H1 (cell line): ENCODE data around the gene DOCK9. TPM values are rescaled to one million over a fixed set of nuclear protein-coding genes. Genes with fewer than 3 reads are reported as not detected.

Experiments
- CTCF ChIA-PET: fragments of 300-600 bp; sonication (Branson Sonifier 250); formaldehyde crosslinking; loops from one replicate; lab custom pipeline; 2021; ENCODE audit not compliant: partially characterized antibody; lab: Charles Lee
- POLR2A ChIA-PET: fragments of 300-600 bp; sonication (Branson Sonifier 250); formaldehyde crosslinking; loops from one replicate; lab custom pipeline; 2021; ENCODE audit warnings: inconsistent platforms; ENCODE audit not compliant: partially characterized antibody; lab: Charles Lee
- DNase-seq, 2 experiments: peaks; one replicate each; pipeline versions ENCODE4 v3.0.0 to v3.0.0-alpha.2; 2010 to 2022; ENCODE audit warnings: low spot score in 2 of 2, low read depth in 1 of 2, mixed read lengths in 1 of 2
- FAIRE-seq: peaks from 2 replicates; lab custom pipeline; 2011; peaks lifted over from hg19 to GRCh38; lab: Jason Lieb, UNC
- H2AFZ ChIP-seq: 2 replicates; pipeline ENCODE4 v1.8.1; 2012; ENCODE audit warnings: low read length, inconsistent platforms
- H2AK5ac ChIP-seq: 2 replicates; pipeline ENCODE4 v1.6.1; 2013; ENCODE audit warnings: low read depth, low read length
- H2BK120ac ChIP-seq: replicated peaks from 2 replicates; pipeline ENCODE3; 2013; ENCODE audit warnings: low read depth, low read length, inconsistent platforms
- H2BK12ac ChIP-seq: 2 replicates; pipeline ENCODE4 v1.6.1; 2013; ENCODE audit warnings: low read depth, low read length
- H2BK15ac ChIP-seq: 2 replicates; pipeline ENCODE4 v1.6.1; 2013; ENCODE audit warnings: low read length
- H2BK20ac ChIP-seq: 2 replicates; pipeline ENCODE4 v1.6.1; 2013; ENCODE audit warnings: low read length
- H2BK5ac ChIP-seq: 2 replicates; pipeline ENCODE4 v1.6.1; 2013; ENCODE audit warnings: low read depth, low read length
- H3K14ac ChIP-seq: 2 replicates; pipeline ENCODE4 v1.6.1; 2013; ENCODE audit warnings: inconsistent platforms; ENCODE audit not compliant: insufficient read length
- H3K18ac ChIP-seq: 2 replicates; pipeline ENCODE4 v1.6.1; 2013; ENCODE audit warnings: low read length; ENCODE audit errors: extremely low read depth
- H3K23ac ChIP-seq: 2 replicates; pipeline ENCODE4 v1.6.1; 2013; ENCODE audit warnings: inconsistent platforms; ENCODE audit not compliant: insufficient read length
- H3K23me2 ChIP-seq: 2 replicates; pipeline ENCODE4 v1.6.1; 2013; ENCODE audit warnings: low read depth, low read length
- H3K27ac ChIP-seq: 2 replicates; pipeline ENCODE4 v1.6.1; 2011; ENCODE audit warnings: low read depth, low read length, inconsistent platforms
- H3K27me3 ChIP-seq, 4 experiments: replicated peaks in 1 of 4; 1 replicate in 1 of 4; 2 replicates in 3 of 4; pipeline versions ENCODE4 v1.6.1 to v1.8.1; 2011 to 2013; ENCODE audit warnings: low read length in 3 of 4, mild to moderate bottlenecking in 3 of 4, inconsistent platforms in 2 of 4, mixed read lengths in 2 of 4, moderate library complexity in 1 of 4; ENCODE audit not compliant: control insufficient read depth in 3 of 4, insufficient read depth in 3 of 4; ENCODE audit errors: extremely low read depth in 1 of 4
- H3K36me3 ChIP-seq, 4 experiments: 2 replicates each; pipeline versions ENCODE4 v1.6.1 to v1.8.1; 2011 to 2013; ENCODE audit warnings: mild to moderate bottlenecking in 4 of 4, low read length in 3 of 4, moderate library complexity in 2 of 4, control low read depth in 1 of 4, inconsistent platforms in 1 of 4; ENCODE audit not compliant: insufficient read depth in 4 of 4, control insufficient read depth in 2 of 4
- H3K4ac ChIP-seq: replicated peaks from 2 replicates; pipeline ENCODE3; 2013; ENCODE audit warnings: low read length, low read depth, mixed read lengths, inconsistent platforms; ENCODE audit not compliant: insufficient read length
- H3K4me1 ChIP-seq, 4 experiments: replicated peaks in 1 of 4; 1 replicate in 1 of 4; 2 replicates in 3 of 4; pipeline versions ENCODE4 v1.6.1 to v1.8.1; 2011 to 2013; ENCODE audit warnings: low read length in 3 of 4, inconsistent platforms in 2 of 4, mixed read lengths in 1 of 4; ENCODE audit not compliant: insufficient read depth in 4 of 4, control insufficient read depth in 3 of 4
- H3K4me2 ChIP-seq, 2 experiments: 2 replicates each; pipeline versions ENCODE4 v1.6.1 to v1.8.1; 2011 to 2013; ENCODE audit warnings: low read depth in 2 of 2, low read length in 2 of 2, control low read depth in 1 of 2, inconsistent platforms in 1 of 2, mild to moderate bottlenecking in 1 of 2; ENCODE audit not compliant: insufficient read depth in 1 of 2
- H3K4me3 ChIP-seq, 4 experiments: fragments of 200-600, 300-600 bp in 1 of 4; sonication (generic), shearing (Covaris generic), sonication (Bioruptor Twin) in 1 of 4; 2 replicates each; pipeline versions ENCODE4 v1.5.1 to v1.8.1; 2011 to 2016; ENCODE audit warnings: low read length in 4 of 4, low read depth in 3 of 4, control low read depth in 2 of 4, inconsistent platforms in 2 of 4, mild to moderate bottlenecking in 2 of 4, mixed read lengths in 1 of 4, moderate library complexity in 1 of 4; ENCODE audit not compliant: insufficient read depth in 2 of 4; ENCODE audit errors: extremely low read depth in 1 of 4
- H3K56ac ChIP-seq: replicated peaks from 2 replicates; pipeline ENCODE3; 2013; ENCODE audit warnings: low read depth, mild to moderate bottlenecking, mixed read lengths, low read length, inconsistent platforms; ENCODE audit not compliant: insufficient read length
- H3K79me1 ChIP-seq: 2 replicates; pipeline ENCODE4 v1.6.1; 2013; ENCODE audit warnings: low read depth, low read length, control low read depth
- H3K79me2 ChIP-seq, 2 experiments: 2 replicates each; pipeline versions ENCODE4 v1.6.1 to v1.8.1; 2012 to 2013; ENCODE audit warnings: low read length in 2 of 2, mild to moderate bottlenecking in 2 of 2, inconsistent platforms in 1 of 2; ENCODE audit not compliant: insufficient read depth in 2 of 2, control insufficient read depth in 1 of 2
- H3K9ac ChIP-seq, 4 experiments: replicated peaks in 1 of 4; 1 replicate in 1 of 4; 2 replicates in 3 of 4; pipeline versions ENCODE4 v1.6.1 to v1.8.1; 2011 to 2013; ENCODE audit warnings: low read depth in 3 of 4, low read length in 3 of 4, control low read depth in 2 of 4, mild to moderate bottlenecking in 2 of 4, moderate library complexity in 2 of 4, inconsistent platforms in 1 of 4; ENCODE audit errors: extremely low read depth in 1 of 4
- H3K9me3 ChIP-seq, 2 experiments: 2 replicates each; pipeline versions ENCODE4 v1.6.1 to v1.8.1; 2012 to 2013; ENCODE audit warnings: mild to moderate bottlenecking in 2 of 2, moderate library complexity in 2 of 2, control low read depth in 1 of 2, inconsistent platforms in 1 of 2, low read depth in 1 of 2, low read length in 1 of 2, mixed read lengths in 1 of 2; ENCODE audit not compliant: insufficient read depth in 2 of 2
- H4K20me1 ChIP-seq, 2 experiments: replicated peaks in 1 of 2; 2 replicates each; pipeline versions ENCODE3 to v1.8.1; 2011 to 2013; ENCODE audit warnings: inconsistent platforms in 2 of 2, low read length in 2 of 2, mild to moderate bottlenecking in 1 of 2; ENCODE audit not compliant: insufficient read depth in 2 of 2, control insufficient read depth in 1 of 2
- H4K5ac ChIP-seq: 2 replicates; pipeline ENCODE4 v1.6.1; 2013; ENCODE audit warnings: low read length, low read depth, mixed read lengths, inconsistent platforms; ENCODE audit not compliant: insufficient read length
- H4K8ac ChIP-seq: 2 replicates; pipeline ENCODE4 v1.8.0; 2013; ENCODE audit warnings: mild to moderate bottlenecking, moderate library complexity, low read length, inconsistent platforms; ENCODE audit not compliant: insufficient read depth; ENCODE audit errors: extremely low read depth
- H4K91ac ChIP-seq: replicated peaks from 2 replicates; pipeline ENCODE3; 2013; ENCODE audit warnings: low read length, mixed read lengths, inconsistent platforms; ENCODE audit not compliant: insufficient read length
- BCL11A ChIP-seq, 2 experiments: IDR thresholded peaks; one replicate each; pipeline ENCODE4 v1.6.1; 2011; ENCODE audit warnings: low read depth in 2 of 2, low read length in 2 of 2, mild to moderate bottlenecking in 2 of 2
- CHD1 ChIP-seq: IDR thresholded peaks from 2 replicates; pipeline ENCODE4 v1.6.1; 2012; ENCODE audit warnings: low read depth, low read length, improper control_type of control experiment
- GABPA ChIP-seq: IDR thresholded peaks from 2 replicates; pipeline ENCODE4 v1.6.1; 2011; ENCODE audit warnings: mild to moderate bottlenecking, low read length, moderate library complexity, borderline replicate concordance; ENCODE audit not compliant: insufficient read depth
- GTF2F1 ChIP-seq: IDR thresholded peaks from 2 replicates; pipeline ENCODE4 v1.6.1; 2012; ENCODE audit warnings: low read depth, low read length, improper control_type of control experiment, borderline replicate concordance
- HDAC6 ChIP-seq: IDR thresholded peaks from one replicate; pipeline ENCODE4 v1.7.1; 2012; ENCODE audit warnings: low read depth, mild to moderate bottlenecking, inconsistent platforms, low read length, moderate library complexity
- KDM1A ChIP-seq: fragments of 200-600, 300-600 bp; sonication (generic); IDR thresholded peaks from 2 replicates; pipeline ENCODE4 v1.7.1; 2016; ENCODE audit warnings: mild to moderate bottlenecking, low read length, borderline replicate concordance
- NRF1 ChIP-seq: IDR thresholded peaks from 2 replicates; pipeline ENCODE4 v1.6.1; 2011; ENCODE audit warnings: mild to moderate bottlenecking, low read depth, low read length, improper control_type of control experiment
- RXRA ChIP-seq: IDR thresholded peaks from 2 replicates; pipeline ENCODE4 v1.6.1; 2011; ENCODE audit warnings: low read depth, mild to moderate bottlenecking, low read length, moderate library complexity; ENCODE audit not compliant: insufficient read depth
- SP1 ChIP-seq: IDR thresholded peaks from 2 replicates; pipeline ENCODE4 v1.6.1; 2011; ENCODE audit warnings: low read depth, low read length
- SP4 ChIP-seq: IDR thresholded peaks from 2 replicates; pipeline ENCODE4 v1.6.1; 2012; ENCODE audit warnings: low read length, inconsistent platforms
- SRF ChIP-seq: IDR thresholded peaks from 2 replicates; pipeline ENCODE4 v1.6.1; 2011; ENCODE audit warnings: mild to moderate bottlenecking, low read depth, low read length, moderate library complexity
- SUZ12 ChIP-seq: fragments of 200-600 bp; sonication (generic); IDR thresholded peaks from 2 replicates; pipeline ENCODE4 v1.6.1; 2012; ENCODE audit warnings: mild to moderate bottlenecking, inconsistent platforms, low read length, moderate library complexity, mixed read lengths
- WGBS, 2 experiments: shearing (Covaris generic) in 1 of 2; methylation state at CpG; one replicate each; pipeline versions ENCODE4 v1.1.6 to v1.1.7; 2013 to 2015; ENCODE audit warnings: low lambda C conversion rate in 2 of 2, mixed read lengths in 2 of 2, inconsistent platforms in 1 of 2, low coverage in 1 of 2, missing lambda C conversion rate in 1 of 2; ENCODE audit not compliant: insufficient replicate concordance in 2 of 2, insufficient coverage in 1 of 2, insufficient read length in 1 of 2; ENCODE audit errors: extremely low coverage in 1 of 2, missing lambda C conversion rate in 1 of 2; 5-methylcytosine and 5-hydroxymethylcytosine counted together
- polyA plus RNA-seq, 7 experiments: library from polyadenylated mRNA; depleted of rRNA in 3 of 7; stranded (reverse) in 5 of 7; unstranded in 2 of 7; fragments of >200 nt in 5 of 7; fragments of 200-250 nt in 2 of 7; gene quantifications; 1 replicate in 5 of 7; 2 replicates in 1 of 7; 4 replicates in 1 of 7; pipeline versions ENCODE4 v1.2.1 to v1.2.3, GENCODE V29; 2011 to 2013; ENCODE audit warnings: missing spikeins in 2 of 7, mixed read lengths in 2 of 7
- total RNA-seq: library from RNA; stranded (reverse); fragmentation: NEBNext Ultra II Directional; extraction: Animal tissue kit (Norgen Biotek cat#: 25700); gene quantifications from 2 replicates; pipeline ENCODE4 v1.2.1, GENCODE V29; 2021

Gene DOCK9
- total and polyA plus RNA-seq, 2 of the 8 experiments (the other 6 are each of a cell fraction or from before 2014, with no cell fraction given), result 21.6 to 31.5 TPM

GRCh38 chr13:98915563-98915962, 62.3 kb downstream of the DOCK9 start:
- H3K4me1 ChIP-seq, result no peaks in the 10 kb centered on the region

More at GRCh38 chr13:98915563-98915962, 62.3 kb downstream of the DOCK9 start:
- H3K4me2 ChIP-seq, result no peak overlapping the region
- POLR2A ChIA-PET, result interaction anchor here (1.1 kb wide), 1 partner anchor 22 kb away, joined by 3 read pairs; no protein-coding TSS in a partner anchor
- no peak overlapping the region for H3K27ac ChIP-seq
- H2BK15ac ChIP-seq, result no peak overlapping the region
- H3K56ac ChIP-seq, result no peak overlapping the region
- no peaks in the 10 kb centered on the region for H3K36me3 ChIP-seq
- WGBS, 2 experiments, result 83% methylated on average over 1 of the region's 1 CpG; no CpG with 5 or more reads in 1 of the 2 experiments
- TF ChIP-seq HDAC6 (no peak), SP4 (no peak), SRF (no peak), NRF1 (no peak), GABPA (no peak), SUZ12 (no peak), RXRA (no peak), SP1 (no peak), KDM1A (no peak), BCL11A (IDR thresholded peaks at IDR 0.05; ENCODE audit: low read depth in 2 of 2, low read length in 2 of 2) (no peak), CHD1 (no peak), GTF2F1 (no peak)
- no peaks in the 10 kb centered on the region for H3K9me3 ChIP-seq
- no peak overlapping the region for H2BK20ac ChIP-seq
- H3K23me2 ChIP-seq, result no peaks in the 10 kb centered on the region
- H3K4me3 ChIP-seq, result no peak overlapping the region
- no peak overlapping the region for H2BK12ac ChIP-seq
- CTCF ChIA-PET, result interaction anchor here (0.7 to 1.5 kb wide), 3 partner anchors 15 to 61 kb away, joined by 3 read pairs; no protein-coding TSS in a partner anchor
- H2BK5ac ChIP-seq, result no peak overlapping the region
- H3K23ac ChIP-seq, result no peak overlapping the region
- DNase-seq, result no peak
- no peaks in the 10 kb centered on the region for H3K27me3 ChIP-seq
- no peak overlapping the region for H2AFZ ChIP-seq
- H3K4ac ChIP-seq, result no peak overlapping the region
- no peaks in the 10 kb centered on the region for H4K20me1 ChIP-seq
- H4K5ac ChIP-seq, result no peak overlapping the region
- H2BK120ac ChIP-seq, result no peak overlapping the region
- H3K9ac ChIP-seq, result no peak overlapping the region
- no peak for FAIRE-seq
- H2AK5ac ChIP-seq, result no peak overlapping the region
- H4K91ac ChIP-seq, result no peak overlapping the region
- no peaks in the 10 kb centered on the region for H3K79me2 ChIP-seq
- H4K8ac ChIP-seq, result no peak overlapping the region
- no peak overlapping the region for H3K18ac ChIP-seq
- H3K79me1 ChIP-seq, result no peaks in the 10 kb centered on the region
- no peak overlapping the region for H3K14ac ChIP-seq
